IPS-NIHi11 (cell line): ENCODE data around the gene SIGMAR1.

Experiments
- DNase-seq: peaks from one replicate; pipeline ENCODE4 v3.0.0; 2012; ENCODE audit warnings: mixed read lengths, low spot score

SIGMAR1 gene

GRCh38 chr9:34630402-34631154 lies 7.0 kb downstream of the SIGMAR1 start:
- DNase-seq = no peak

- DNase-seq = no peak
These were observed 8.1 kb downstream of the SIGMAR1 start for GRCh38 chr9:34629491-34629808.

- peak; percentile 74 for DNase-seq
These were observed 8.7 kb downstream of the SIGMAR1 start, which contains the start of gene ARID3C for GRCh38 chr9:34628656-34629490. Gene ARID3C, minus strand, starts transcription at chr9:34629066. Its CDS starts 1,052 bp downstream, at chr9:34628014.

- DNase-seq = no peak
These were observed 9.6 kb downstream of the SIGMAR1 start for GRCh38 chr9:34627716-34628655.

DNA sequence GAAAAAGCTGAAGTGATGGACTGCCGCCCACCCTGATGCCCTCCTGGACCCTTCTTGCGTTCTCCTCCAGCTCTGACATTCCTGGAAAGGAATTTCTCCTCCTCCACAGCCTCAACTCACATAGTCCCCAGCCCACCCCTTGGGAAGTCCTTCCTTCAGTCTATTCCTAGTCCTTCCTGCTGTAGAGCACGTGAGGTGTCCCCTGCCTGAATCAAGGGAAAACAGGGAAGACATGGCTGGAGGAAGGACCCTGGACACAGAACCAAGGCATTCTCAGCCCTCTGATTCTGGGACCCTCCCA lies 12.5 kb downstream of the SIGMAR1 start:
- no peak for DNase-seq

GRCh38 chr9:34624475-34625185 lies 13.0 kb downstream of the SIGMAR1 start:
- peak; percentile 39 for DNase-seq

- DNase-seq = no peak
These were observed 14.0 kb downstream of the SIGMAR1 start for GRCh38 chr9:34623374-34624235.

GRCh38 chr9:34620061-34620994 lies 17.3 kb downstream of the SIGMAR1 start, which contains the start of gene DCTN3:
Gene DCTN3, minus strand, starts transcription at chr9:34620495. Its CDS starts 31 bp downstream, at chr9:34620464.
- DNase-seq = peak; percentile 94

DNA sequence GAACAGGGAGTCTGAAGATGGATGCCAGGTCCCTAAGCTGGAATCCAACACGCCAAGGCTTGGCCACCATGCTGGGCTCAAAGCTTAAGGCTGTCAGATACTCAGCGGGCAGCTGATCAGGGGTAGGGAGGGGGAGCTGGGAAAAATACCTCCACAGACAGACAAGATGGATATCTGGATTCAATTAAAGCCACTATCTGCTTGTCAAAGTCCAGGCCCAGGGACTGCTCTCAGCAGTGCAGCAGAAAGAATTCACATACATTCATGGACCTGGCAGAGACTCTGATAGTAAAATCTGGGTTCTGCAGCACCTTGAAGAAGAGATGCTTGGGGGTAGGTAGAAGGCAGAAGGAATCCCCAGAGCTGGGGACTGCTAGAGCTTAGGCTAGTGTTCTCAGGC lies 22.5 kb downstream of the SIGMAR1 start:
- no peak for DNase-seq

- peak; percentile 83 for DNase-seq
These were observed 24.7 kb downstream of the SIGMAR1 start for GRCh38 chr9:34612788-34613390.

GRCh38 chr9:34611811-34612787 lies 25.5 kb downstream of the SIGMAR1 start, which contains the start of gene RPP25L:
Gene RPP25L, minus strand, starts transcription at chr9:34612097. Its CDS starts 801 bp downstream, at chr9:34611296.
- DNase-seq = peak; percentile 98

GRCh38 chr9:34611251-34611810 lies 26.3 kb downstream of the SIGMAR1 start:
- no peak for DNase-seq

GRCh38 chr9:34610434-34611206 lies 27.0 kb downstream of the SIGMAR1 start:
- no peak for DNase-seq

DNA sequence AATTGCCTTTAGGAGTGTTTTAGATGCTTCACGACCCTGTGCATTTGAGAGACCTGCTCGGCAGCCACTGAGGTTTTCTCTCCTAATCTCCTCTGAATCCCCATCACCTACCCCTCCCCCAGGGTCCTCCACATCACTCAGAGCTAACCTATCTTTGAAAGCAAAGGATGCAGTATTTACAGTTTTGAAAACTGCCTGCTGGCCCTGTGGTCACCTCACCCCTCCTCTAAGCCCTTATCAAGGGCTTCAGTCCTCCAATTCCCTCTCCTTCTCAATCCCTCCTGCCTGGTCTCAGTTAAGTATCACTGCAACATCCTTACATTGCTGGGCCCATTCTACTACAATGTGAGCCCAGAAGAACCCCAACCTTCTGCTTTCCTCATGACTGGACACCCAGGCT lies 30.3 kb downstream of the SIGMAR1 start:
- DNase-seq = no peak

DNA sequence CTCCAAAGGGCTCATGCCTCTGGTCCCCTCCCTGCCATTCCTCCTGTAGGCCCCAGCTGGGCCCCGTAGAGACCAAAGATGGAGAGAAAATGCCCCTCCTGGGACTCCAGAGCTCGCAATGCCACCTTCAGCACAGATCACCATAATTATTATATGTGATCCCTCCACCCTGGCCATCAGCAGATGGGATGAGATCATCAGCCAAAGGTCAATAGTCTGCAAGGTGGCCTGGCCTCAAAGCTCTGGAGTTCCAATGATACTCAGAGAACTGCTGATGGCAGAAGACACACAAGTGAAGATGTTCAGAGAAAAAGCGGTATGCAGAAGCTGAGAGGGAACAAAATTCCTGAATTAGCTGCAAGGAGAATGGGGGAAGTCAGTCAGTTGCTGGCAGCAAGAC lies 30.7 kb downstream of the SIGMAR1 start:
- DNase-seq = no peak

DNA sequence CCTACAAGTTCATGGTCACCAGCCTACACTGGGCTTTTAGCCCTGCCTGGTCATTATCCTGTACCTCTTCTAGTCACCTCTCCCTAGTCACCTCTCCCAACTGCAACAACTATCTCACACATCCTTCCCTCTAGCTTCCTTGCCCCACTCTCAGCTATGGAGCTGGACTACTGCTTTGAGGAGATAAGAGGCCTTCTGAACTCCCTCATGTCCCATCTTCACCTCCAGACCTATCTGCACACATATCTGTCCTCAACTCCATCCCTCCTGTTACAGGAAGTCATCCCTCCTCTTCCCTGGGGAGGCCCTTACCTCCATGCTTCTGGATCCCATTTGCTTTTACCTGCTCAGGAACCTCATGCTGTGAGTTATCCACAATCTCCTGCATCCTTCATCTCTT lies 31.4 kb downstream of the SIGMAR1 start:
- DNase-seq = no peak
